Measurements from ENCODE around the gene B4GALT3.
A peak's percentile ranks its signal among the peaks of the same experiment; 100 is the strongest.
"Not testable (repeated sequence)": the region's sequence is repeated elsewhere in the genome, so short reads cannot be mapped to it uniquely, and the experiment has no call there.

B4GALT3 gene

DNA sequence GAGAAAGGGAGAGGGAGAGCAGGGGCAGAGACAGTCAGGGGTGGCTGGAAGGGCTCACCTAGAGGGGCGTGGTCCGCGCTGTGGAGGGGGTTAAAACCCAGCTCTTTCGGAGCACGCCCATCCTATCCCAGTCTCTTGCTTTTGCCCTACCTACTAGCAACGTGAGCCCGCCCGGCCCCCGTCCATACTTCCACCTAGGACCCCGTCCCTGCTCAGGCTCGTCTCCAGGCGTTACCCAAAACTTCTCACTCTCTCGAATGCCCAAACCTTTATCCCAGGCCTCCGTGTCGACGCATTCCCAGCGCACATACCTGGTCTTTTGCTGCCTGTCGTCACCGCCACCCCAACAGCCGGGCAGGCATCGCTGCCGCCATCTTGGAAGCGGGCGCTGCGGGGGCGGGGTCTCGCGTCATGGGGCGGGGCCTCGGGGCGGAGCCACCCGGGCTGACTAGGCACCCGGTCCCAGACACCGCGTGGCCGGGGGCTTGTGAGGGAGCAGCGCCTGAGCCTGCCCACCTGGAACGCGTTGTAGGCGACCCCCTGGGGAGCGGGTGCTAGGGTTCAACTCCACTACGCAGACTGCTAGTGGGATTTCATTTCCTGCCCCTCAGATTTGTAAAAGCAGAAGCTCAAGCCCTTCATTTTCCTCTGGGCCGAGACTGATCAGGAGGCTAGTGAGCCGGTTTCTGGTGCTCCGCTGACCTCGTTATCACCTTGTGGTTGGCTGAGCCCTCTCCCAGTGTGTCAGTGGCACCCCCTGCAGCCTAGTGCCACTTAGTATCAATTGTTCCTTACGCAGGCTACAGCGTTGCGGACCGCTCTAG, at the start of gene B4GALT3:
B4GALT3 (minus strand) TSS at position 396 of the 824 bp plus-strand sequence. CDS start 1,447 bp downstream, outside the sequence.
- peak; percentile 93 for DNase-seq (ENCODE audit: low spot score)

DNA sequence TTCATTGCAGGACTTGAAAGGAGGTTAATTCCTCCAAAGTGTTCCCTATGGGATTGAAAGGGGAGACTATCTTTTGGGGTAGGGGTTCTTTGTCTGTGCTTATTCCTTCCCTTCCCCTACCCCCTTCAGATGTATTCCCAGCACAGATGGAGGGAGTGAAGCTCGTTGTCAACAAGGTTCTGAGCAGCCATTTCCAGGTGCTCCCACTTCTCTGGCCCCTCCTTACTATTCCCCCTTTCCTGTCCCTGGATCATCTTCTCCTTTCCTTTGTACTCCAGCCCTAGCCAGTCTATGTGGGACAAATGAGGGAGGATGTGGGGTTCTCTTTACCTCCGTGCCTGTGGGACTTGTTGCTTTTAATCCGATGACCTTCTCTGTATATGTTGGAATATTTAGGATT, 49.5 kb upstream of the B4GALT3 start:
- no peak for DNase-seq (ENCODE audit: low spot score)

DNA sequence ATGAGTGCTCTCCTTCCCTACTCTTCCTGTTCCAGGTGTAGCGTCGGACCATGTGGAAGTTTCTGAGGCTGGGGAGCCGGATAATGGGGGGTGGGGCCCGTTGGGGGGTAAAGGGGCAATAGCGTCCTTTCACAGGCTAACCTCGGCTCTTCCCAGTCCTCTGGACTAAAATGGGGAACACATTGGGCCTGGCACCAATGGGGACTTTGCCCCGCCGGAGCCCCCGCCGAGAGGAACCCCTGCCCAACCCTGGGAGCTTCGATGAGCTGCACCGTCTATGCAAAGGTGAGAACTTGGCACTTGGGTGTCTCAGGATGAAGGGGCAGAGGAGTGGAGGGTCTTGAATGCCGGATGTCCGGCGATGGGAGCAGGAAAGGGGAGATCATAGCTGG, 49.0 kb upstream of the B4GALT3 start:
- DNase-seq (ENCODE audit: low spot score): no peak

DNA sequence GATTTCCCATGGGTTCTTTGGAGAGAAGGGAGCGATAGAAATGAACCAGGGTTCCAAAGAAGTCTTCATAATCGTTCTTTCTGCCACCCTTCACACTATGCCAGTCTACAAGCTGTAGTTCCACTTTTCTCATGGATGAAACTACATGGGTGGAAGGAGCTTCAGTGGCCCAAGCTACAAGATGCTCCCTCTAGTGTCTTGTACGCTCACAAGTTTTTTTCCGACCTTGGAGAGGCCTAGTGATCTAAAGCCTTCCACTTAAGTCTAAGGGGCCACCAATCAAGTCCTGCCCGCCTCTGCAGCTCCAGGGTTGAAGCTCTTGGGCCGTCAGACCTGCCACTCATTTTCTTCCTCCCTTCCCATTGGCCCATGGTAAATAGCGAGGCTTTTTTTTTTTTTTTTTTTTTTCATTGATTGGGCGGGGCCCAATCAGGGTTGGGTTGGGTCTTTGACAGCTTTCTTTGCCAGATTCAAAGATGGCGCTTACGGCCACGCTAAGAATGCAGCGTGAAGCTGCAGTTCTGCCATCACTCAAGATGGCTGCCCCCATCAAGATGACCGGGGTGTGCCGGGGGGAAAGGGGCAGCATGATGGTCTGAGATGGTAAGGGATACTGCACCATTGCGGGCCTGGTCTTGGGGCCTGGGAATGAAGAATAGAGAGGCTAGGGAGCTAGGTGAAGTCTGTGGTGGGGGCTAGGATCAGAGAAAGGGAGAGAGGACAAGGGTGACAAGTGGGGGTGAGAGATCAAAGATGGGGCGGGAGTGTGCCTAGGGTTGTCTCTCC, 48.4 kb upstream of the B4GALT3 start, which contains the start of gene TOMM40L:
TOMM40L (plus strand) TSS at position 527 of the 786 bp plus-strand sequence. CDS start 430 bp downstream, outside the sequence.
- peak; percentile 96 for DNase-seq (ENCODE audit: low spot score)

DNA sequence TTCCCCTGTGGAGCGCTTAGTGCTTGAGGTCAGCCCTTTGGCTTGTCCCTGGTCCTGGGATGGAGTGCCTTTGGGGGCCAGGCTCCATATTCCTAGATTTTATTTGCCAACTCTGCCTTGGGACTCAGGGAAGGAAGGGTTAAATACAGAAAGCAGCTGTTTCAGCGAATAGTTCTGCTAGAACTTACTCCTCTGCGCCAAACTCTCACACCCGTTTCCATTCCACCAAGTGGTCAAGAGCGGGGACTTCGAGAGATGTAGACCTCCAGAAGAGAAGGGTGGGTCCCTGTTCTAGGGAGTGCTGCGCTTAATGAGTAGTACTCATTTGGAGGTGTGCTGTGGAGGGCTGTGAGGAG, 47.8 kb upstream of the B4GALT3 start:
- no peak for DNase-seq (ENCODE audit: low spot score)

DNA sequence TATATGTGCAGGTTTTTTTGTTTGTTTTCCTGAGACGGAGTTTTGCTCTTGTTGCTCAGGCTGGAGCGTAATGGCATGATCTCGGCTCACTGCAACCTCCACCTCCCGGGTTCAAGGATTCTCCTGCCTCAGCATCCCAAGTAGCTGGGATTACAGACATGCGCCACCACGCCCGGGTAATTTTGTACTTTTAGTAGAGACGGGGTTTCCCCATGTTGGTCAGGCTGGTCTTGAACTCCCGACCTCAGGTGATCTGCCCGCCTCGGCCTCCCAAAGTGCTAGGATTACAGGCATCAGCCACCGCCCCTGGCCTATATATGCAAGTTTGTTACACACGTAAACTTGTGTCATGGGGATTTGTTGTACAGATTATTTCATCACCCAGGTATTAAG, 47.4 kb upstream of the B4GALT3 start:
- not testable (repeated sequence) for DNase-seq (ENCODE audit: low spot score)

DNA sequence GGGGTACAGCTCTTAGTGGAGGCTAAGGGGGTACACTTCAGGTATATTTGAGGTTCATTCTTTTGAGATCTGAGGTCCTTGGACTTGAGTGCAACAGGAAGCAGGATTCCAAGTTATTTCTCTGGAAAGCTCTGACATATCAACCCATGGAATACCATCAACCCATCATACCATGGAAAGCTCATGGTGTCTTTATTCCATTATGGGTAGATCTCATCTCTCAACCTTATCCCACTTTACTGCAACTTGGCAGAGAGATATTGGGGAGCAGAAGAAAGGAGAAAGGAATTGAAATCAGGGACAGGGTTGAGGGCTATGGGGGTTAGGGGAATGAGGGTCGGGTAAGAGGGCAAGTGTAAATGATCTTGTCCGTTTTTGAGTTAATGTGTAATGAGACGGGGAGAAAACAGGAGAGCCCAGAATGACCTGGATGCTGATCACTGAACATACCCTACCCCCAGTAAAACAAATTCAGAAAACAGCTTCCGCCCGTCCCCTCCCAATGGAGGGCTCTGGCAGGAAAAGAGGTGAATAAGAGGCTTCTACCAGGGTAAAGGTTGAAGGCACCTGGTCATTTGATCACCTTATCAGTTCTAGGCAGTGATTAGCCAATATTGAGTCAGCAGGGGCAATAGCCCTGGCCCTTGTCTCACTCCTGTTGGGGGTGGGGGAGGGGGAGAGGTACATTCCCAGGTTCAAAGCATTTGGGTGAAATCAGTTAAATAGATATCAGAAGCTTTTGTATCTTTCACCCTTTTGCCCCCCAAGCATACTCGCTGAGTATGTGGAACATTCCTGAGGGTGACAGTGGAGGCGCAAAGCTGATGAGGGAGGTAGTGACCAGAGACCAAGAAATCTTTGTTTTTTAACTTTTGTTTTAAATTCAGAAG, 46.7 kb upstream of the B4GALT3 start:
- DNase-seq (ENCODE audit: low spot score): no peak

DNA sequence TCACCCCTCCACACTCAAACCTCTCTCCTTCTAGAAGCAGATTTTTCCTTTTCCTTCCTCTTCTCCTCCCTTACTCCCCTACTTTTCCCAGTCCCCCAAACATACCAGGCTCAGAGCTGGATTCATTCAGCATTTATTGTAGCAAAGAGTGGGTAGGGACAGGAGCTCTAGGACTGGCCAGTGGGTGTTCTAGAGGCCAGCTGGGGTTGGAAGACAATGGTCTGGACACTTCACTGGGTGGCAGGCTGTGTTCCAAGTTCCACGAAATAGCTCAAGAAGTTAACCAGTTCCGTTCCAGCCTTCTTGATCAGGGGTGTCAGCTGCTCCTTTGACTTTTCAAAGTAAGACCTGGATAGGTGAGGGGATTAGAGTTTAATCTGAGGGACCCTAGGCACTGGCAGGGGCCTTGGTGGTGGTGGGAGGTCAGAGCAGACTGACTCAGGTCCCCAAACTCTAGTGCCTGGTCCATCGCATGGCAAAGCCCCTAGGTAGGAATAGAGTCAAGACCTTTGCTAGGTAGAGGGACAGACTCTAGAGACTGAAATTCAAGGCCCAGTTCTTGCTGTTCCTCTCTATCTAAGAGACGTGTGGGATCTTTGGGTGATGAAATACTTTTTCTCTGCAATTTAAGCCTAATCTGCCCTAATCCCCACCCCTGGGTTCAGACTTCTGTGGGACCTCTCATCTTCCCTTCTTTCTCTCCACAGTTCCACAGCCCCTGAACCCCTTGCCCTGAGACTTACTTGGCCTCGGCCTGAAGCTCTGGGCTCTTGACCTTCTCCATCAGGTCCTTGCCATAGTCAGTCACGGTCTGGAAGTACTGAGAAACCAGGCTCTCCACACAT, 45.1 kb upstream of the B4GALT3 start:
- DNase-seq (ENCODE audit: low spot score): no peak

DNA sequence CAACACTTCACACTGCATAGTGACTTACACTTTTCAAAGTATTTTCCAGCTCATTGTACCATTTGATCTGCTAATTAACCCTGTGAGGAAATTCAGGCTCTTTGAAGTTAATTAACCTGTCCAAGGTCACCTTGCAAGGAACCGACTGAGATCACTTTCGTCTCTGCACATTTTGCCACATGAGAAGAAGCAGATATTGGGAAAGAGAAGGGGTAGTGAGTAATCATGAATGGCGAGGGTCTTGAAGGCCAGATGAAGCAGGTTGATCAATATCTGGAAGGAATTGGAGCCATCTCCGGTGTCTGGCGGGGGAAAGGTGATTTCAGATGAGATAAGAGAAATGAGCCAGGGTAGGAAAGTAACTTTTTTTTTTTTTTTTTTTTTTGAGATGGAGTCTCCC, 42.7 kb upstream of the B4GALT3 start:
- no peak for DNase-seq (ENCODE audit: low spot score)

DNA sequence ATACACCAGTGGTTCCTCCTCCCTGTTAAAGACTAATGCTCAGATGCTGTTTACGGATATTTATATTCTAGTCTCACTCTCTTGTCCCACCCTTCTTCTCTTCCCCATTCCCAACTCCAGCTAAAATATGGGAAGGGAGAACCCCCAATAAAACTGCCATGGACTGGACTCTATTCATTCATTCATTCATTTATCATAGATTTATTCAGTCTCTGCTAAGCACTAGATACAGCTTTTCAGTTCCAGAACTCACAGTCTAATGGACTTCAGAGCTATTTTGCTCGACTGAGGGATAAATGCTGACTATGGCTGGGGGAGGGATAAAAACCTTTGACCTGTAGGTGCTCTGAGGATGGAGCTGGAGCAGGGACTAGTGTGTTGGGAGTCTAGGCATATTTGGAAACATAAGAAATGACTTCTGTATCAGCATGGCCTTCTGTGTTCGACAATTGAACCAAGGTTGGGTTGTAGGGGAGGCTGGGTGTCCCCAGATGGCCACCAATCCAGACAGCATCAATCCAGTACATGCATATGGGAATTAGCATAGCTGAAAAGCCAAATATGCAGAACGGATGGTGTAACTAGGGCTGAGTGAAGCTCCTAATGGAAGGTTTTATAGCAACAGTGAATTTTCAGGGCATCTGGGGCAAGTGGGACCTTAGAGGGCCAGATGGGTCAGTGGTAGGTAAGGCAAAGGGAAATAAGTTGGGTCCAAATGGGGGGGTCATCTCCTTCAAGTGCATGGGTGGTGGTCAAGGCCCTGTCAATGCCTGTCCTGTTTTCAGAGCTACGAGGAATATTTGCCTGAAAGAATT, 42.0 kb upstream of the B4GALT3 start:
- DNase-seq (ENCODE audit: low spot score): no peak

DNA sequence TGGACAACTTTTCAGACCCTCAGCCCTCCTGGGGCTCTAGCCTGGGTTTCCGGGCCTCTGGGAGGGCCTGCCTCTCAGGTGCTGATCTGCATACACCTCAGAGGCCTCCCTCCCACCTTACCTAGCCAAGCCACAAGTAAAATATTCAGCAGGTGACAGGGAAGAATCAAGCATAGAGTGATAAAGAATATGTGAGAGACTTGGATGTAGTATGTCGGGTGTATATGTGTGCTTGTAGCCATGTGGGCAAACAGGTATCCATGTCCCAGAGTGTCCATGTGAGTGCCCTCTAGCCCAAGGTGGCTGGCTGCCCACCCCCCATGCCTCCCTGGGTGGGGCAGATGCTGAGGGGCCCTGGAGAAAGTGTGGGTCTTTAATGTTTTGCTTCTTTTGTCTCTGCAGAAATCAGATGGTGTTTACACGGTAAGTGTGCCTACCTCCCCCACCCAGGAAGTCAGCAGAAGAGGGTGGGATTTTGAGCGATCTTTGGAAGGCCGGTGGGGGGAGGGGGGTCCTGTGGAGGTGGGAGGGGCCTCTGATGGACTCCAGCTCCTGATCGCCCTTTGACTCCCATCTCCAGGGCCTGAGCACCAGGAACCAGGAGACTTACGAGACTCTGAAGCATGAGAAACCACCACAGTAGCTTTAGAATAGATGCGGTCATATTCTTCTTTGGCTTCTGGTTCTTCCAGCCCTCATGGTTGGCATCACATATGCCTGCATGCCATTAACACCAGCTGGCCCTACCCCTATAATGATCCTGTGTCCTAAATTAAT, 41.2 kb upstream of the B4GALT3 start:
- no peak for DNase-seq (ENCODE audit: low spot score)

DNA sequence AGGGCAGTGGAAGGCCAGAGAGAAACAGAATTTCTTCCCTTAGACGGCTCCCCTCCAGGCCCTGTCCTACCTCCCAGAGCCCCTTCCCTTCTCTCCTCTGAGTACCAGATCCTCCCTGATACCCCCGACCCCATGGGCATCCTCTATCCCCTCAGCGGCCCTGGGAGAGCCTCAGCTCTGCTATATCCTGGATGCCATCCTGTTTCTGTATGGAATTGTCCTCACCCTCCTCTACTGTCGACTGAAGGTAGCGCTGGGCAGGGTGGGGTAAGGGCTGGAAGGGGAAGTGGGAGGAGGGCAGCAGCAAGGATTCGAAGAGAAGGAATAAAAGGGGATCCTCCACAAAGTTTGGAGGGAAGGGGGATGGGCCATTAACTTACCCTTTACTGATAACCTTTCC, 40.5 kb upstream of the B4GALT3 start:
- no peak for DNase-seq (ENCODE audit: low spot score)

DNA sequence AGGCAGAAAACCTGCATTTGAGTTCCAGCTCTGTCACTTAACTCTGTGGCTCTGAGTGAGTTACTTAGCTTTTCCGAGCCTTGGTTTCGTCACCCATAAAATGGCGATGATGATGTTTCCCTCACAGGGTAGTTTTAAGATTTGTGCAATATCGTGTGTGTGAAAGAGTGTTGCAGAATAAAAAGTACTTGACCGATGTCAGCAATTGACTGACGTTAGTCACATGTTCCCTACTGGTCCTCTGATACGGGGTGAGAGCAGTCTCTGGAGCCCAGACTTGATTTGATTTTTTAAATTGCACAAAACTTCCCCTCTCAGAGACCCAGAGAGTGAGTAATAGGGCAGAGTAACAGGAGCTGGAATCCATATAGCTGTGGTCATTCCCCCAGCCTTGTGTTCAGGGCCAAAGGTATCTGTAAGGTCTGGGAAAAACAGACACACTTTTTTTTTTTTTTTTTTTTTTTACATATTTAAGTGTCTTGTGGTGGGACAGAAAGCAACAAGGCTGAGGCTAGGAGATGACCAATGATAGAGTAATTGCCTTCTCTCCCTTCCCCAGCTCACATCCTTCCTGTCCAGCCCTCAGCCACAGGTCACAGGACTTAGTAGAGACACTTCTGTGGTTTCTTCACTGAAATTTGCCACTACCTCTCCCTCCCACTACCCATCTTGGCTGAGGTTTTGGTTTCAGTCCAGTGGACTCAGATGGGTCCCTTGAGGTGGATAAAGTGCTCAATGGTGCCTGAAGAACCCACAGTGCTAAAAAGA, 39.8 kb upstream of the B4GALT3 start:
- no peak for DNase-seq (ENCODE audit: low spot score)

DNA sequence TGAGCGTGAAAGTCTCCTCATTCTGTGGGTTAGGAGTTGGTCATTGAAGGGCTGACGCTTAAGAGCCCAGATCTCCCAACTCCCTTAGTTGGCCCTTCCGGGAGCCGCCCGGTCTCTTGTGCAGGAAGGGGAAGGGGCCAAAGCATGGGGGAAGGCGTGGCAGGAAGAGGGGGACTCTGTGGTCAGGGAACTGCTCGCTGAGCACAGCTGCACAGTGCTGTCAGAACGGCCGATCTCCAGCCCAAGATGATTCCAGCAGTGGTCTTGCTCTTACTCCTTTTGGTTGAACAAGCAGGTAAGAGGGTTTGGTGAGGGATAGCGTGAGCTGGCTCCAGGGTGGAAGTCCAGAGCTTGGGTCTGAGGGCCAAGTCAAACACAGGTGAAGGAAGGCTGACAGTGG, 37.8 kb upstream of the B4GALT3 start, which contains the start of gene FCER1G:
FCER1G (plus strand) TSS at position 220 of the 400 bp plus-strand sequence; CDS start at position 247, 27 bp downstream.
- DNase-seq (ENCODE audit: low spot score): no peak

DNA sequence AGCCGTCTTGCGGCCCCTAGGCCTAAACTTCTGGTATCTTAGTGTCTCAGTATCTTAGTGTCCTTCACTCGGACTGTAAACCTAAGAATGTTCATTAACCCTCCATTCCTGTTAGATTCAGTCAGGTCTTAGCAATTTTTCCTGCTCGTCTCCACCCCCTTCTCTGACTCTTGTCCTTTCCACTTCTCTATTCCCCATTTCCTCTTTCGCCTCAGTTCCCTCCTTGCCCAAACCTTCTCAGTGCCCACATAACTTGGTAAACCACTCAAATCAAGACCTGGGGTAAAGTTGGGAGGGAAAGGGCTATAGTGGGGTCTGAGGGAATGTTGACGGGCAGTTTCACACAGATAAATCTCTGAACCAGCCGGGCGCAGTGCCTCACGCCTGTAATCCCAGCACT, 37.1 kb upstream of the B4GALT3 start:
- no peak for DNase-seq (ENCODE audit: low spot score)

DNA sequence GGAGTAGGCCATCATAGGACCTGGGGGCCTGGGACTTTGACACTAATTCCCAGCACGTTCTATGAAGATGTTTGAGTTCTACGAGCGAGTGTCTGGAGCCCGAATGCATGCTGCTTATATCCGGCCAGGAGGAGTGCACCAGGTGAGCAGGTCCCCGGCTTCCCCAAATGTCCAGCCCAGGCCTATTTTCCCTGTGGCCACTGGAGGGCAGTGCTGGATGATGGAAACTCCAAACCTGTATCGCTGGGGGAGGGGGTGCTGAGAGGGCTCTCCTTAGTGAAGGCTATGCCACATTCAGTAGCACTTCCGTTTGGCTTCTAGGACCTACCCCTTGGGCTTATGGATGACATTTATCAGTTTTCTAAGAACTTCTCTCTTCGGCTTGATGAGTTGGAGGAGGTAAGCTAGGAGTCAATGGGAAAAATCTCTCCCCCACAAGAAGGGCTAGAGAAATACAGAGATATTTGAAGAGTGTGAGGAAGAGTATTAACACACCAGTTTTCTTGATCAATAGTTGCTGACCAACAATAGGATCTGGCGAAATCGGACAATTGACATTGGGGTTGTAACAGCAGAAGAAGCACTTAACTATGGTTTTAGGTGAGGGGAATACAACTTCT, 32.6 kb upstream of the B4GALT3 start:
- peak; percentile 72 for DNase-seq (ENCODE audit: low spot score)

DNA sequence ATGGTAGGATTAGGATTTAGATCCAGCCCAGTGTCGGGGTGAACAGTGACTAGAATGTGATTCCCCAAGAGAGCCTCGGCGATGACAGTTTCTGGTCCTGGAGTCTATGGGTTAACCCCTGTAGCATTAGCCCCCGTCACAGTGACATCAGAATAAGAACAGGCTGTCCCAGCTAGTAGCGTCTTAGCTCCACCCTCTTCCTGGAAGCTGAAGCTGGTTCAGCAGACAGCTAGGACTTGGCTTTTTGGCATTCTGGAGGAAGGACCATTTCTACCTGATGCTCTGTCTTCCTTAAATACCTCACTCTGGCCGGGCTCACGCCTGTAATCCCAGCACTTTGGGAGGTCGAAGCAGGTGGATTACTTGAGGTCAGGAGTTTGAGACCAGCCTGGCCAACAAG, 29.9 kb upstream of the B4GALT3 start:
- no peak for DNase-seq (ENCODE audit: low spot score)

DNA sequence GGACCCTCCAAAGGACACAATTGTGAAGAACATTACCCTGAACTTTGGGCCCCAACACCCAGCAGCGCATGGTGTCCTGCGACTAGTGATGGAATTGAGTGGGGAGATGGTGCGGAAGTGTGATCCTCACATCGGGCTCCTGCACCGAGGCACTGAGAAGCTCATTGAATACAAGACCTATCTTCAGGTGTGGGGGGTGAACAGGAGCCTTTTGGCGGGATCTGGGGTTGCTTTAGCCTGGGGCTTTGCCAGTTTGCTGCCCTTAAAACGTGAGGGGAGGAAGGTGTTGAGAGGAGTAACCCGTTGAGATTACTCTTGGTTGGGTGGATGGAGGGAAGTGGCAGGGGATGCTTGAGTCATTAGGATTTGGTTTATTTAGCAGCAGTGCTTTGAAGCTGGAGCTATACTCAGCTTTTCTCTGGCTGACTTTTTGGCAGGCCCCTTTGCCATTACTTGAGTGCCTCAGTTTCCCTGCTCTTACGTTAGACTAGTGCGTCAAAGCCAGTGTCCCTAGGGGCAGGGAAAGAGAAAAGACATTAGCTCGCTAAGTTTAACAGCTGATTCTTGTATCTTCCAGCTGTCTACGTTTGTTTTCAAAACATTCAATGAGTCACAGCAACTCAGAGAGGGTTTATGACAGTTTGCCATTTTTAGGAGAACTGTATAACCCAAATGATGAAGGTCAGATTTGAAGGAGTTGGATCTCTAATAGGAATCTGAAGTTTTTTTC, 29.3 kb upstream of the B4GALT3 start:
- no peak for DNase-seq (ENCODE audit: low spot score)
